Left lung (tissue), 10 donors: ENCODE measurements around the gene DCDC2. TPM values are rescaled to one million over a fixed set of nuclear protein-coding genes. Genes with fewer than 3 reads are reported as not detected.
"Not testable (repeated sequence)": the region's sequence is repeated elsewhere in the genome, so short reads cannot be mapped to it uniquely, and the experiment has no call there.

Experiments used
- ATAC-seq: fragments of 200-7000 bp; cut with Tn5 transposase; one replicate; pipeline ENCODE4 v1.9.1; 2020; ENCODE audit warnings: moderate library complexity
- DNase-seq, 4 donors: peaks; one replicate each; pipeline ENCODE4 v3.0.0-alpha.2; 2013 to 2020
- H3K27ac ChIP-seq, 2 donors: fragments of 200-600 bp; sonication (generic) in 1 of 2; one replicate each; pipeline versions ENCODE4 v1.5.0 to v1.8.0; 2020 to 2021
- H3K27me3 ChIP-seq, 2 donors: fragments of 200-600 bp; sonication (generic) in 1 of 2; one replicate each; pipeline versions ENCODE4 v1.5.0 to v1.8.0; 2020 to 2021
- H3K36me3 ChIP-seq, 2 donors: fragments of 200-600 bp; sonication (generic) in 1 of 2; one replicate each; pipeline versions ENCODE4 v1.5.0 to v1.8.0; 2020 to 2021
- H3K4me1 ChIP-seq, 2 donors: fragments of 200-600 bp; one replicate each; pipeline ENCODE4 v1.8.0; 2021
- H3K4me3 ChIP-seq, 2 donors: fragments of 200-600 bp; sonication (generic) in 1 of 2; one replicate each; pipeline versions ENCODE4 v1.5.0 to v1.8.0; 2020 to 2021; ENCODE audit warnings: mild to moderate bottlenecking in 1 of 2
- H3K9me3 ChIP-seq, 2 donors: fragments of 200-600 bp; sonication (generic) in 1 of 2; one replicate each; pipeline versions ENCODE4 v1.5.0 to v1.8.0; 2020 to 2021
- intact Hi-C, 2 donors: fragments of 100-400 bp; cut with DNase I; formaldehyde crosslinking; loops; one replicate each; pipeline versions ENCODE4 v1.11.2 to v1.14.2; 2022
- polyA plus RNA-seq, 6 donors: library from polyadenylated mRNA; unstranded; fragments of 120-200 nt; gene quantifications; one replicate each; pipeline ENCODE4 v1.2.1, GENCODE V29; 2013; ENCODE audit not compliant: insufficient read length in 6 of 6
- total RNA-seq, 2 donors: library from RNA; stranded (reverse); fragmentation: NEBNext Ultra II Directional; extraction: Animal tissue kit (Norgen Biotek cat#: 25700); gene quantifications; one replicate each; pipeline ENCODE4 v1.2.1, GENCODE V29; 2021
- TF ChIP-seq, protein P1 (sequence below), 2 donors: fragments of 200-600 bp; sonication (generic) in 1 of 2; IDR thresholded peaks; one replicate each; pipeline versions ENCODE4 v1.5.0 to v1.8.0; 2021; ENCODE audit warnings: antibody characterized with exemption in 2 of 2
- donor health status: DM: no; HTN: yes; CAD: no.
- donor health status: DM: no; HTN: no; CAD: no.

Gene DCDC2
- total and polyA plus RNA-seq, 8 donors, result 7.8 to 13.7 (median 10.5) TPM

DNA sequence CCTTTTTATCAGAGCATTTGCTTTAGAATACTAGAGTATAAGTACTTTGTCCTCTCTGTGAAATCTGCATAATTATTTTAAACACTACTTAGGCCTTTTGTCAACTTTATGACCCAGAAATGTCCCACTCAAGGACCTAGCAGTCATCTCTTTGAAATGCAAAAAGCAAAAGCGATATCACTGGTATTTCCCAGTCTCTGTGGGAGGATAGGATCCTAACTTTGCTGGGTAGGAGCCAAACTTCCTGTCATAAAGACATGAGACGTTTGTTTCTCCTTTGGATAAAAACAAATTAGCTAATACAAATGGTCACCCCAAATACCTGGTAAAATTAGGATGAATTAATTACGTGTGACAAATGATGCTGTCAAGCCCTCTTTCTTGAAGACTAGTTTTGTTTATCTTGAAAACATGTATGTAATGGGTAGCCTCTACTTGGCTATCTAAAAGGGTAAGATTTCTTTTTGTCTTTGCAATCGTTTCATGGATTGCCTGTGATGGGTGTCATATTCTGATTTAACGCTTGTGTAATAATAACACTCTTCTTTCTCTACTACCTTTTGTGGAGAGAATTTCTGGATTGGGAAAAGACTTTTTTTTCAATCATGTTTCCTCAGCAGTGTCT is 36.2 kb downstream of the DCDC2 start:
- Histone ChIP-seq H3K4me1 (no peaks in the 10 kb centered on the region), H3K27ac (no peak overlapping the region), H3K9me3 (no peaks in the 10 kb centered on the region), H3K4me3 (no peak overlapping the region), H3K36me3 (no peaks in the 10 kb centered on the region), H3K27me3 (no peaks in the 10 kb centered on the region)
- TF ChIP-seq, protein P1, sequence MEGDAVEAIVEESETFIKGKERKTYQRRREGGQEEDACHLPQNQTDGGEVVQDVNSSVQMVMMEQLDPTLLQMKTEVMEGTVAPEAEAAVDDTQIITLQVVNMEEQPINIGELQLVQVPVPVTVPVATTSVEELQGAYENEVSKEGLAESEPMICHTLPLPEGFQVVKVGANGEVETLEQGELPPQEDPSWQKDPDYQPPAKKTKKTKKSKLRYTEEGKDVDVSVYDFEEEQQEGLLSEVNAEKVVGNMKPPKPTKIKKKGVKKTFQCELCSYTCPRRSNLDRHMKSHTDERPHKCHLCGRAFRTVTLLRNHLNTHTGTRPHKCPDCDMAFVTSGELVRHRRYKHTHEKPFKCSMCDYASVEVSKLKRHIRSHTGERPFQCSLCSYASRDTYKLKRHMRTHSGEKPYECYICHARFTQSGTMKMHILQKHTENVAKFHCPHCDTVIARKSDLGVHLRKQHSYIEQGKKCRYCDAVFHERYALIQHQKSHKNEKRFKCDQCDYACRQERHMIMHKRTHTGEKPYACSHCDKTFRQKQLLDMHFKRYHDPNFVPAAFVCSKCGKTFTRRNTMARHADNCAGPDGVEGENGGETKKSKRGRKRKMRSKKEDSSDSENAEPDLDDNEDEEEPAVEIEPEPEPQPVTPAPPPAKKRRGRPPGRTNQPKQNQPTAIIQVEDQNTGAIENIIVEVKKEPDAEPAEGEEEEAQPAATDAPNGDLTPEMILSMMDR (IDR thresholded peaks at IDR 0.05), result no peak
- ATAC-seq, result no peak
- intact Hi-C loops, result no loop called here
- no peak for DNase-seq

DNA sequence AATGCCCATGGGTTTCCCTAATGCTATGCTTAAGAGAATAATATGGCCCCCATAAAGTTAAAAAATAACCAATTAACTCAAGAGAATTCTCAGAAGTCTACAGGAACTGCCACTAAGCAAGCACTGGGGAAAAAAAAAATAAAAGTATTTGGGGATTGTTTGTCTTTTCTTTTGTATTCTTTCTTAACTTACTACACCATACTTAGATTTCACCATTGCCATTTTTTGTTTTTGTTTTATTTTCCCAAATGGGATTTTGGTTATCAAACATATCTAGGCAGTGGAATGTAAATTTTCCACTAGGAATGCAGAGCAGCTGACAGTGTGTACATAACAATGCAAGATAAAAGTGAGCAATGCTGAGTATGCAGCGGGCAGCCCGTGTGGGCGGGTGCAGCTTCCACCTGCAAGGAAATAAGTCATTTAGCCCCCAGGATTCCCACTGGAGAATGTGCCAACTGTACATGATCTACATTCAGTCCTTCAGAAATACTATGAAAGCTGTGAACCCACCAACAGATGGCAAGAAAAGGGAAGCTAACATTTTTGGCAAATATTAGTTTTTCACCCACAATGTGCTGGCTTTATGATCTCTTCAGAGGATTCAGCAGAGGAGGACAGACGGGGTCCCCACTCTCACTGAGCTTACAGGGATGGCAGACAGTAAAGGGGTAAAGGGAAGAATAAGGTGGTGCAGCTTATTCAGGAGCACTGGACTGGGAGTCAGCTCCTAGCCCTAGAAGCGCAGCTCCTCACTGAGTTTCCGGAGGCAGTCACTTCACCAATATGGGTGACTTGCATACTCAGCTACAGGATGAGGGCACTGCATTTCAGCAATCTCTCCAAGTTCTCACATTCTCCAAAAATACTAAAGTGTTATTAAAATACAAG is 44.4 kb downstream of the DCDC2 start:
- H3K4me1 ChIP-seq, result no peaks in the 10 kb centered on the region
- no peaks in the 10 kb centered on the region for H3K27me3 ChIP-seq
- no peak overlapping the region for H3K4me3 ChIP-seq
- peak in 2 of 4 donors; percentile 12 to 57 for DNase-seq
- H3K36me3 ChIP-seq, result no peaks in the 10 kb centered on the region
- TF ChIP-seq, protein P1 (IDR thresholded peaks at IDR 0.05), result no peak
- intact Hi-C loops, result no loop called here
- peak; percentile 91 for ATAC-seq
- no peak overlapping the region for H3K27ac ChIP-seq
- peaks cover 0 to 10% of the 10 kb centered on the region in 2 donors for H3K9me3 ChIP-seq

DNA sequence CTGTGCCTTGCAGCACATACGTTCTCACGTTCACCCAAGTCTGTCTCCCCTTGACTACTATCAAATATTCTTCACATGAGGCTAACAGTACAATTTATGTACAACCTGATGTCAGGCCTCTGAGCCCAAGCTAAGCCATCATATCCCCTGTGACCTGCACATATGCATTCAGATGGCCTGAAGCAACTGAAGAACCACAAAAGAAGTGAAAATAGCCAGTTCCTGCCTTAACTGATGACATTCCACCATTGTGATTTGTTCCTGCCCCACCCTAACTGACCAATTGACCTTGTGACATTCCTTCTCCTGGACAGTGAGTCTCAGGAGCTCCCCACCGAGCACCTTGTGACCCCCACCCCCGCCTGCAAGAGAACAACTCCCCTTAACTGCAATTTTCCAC is 46.1 kb downstream of the DCDC2 start:
- H3K4me1 ChIP-seq, H3K27me3 ChIP-seq, H3K4me3 ChIP-seq, H3K36me3 ChIP-seq, H3K9me3 ChIP-seq, ATAC-seq, H3K27ac ChIP-seq, DNase-seq, intact Hi-C loops: not testable (repeated sequence)

DNA sequence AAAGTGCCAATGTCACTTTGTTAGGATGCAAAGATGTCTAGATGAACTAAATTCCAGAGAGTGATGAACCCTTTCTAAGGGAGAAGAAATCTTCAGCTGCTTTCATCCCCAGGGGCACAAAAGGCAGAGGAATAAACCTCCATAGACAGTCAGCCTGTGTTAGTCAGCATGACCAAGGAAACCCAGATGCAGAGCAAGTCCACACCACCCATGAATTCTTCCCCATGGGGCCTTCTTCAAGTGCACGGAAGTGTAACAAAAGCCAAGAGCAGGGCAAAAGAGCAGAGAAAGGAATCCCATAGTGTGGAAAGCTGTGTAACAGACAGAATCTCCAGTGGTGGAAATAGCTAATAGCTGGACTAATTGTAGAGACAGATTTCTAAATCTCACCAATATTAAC is 50.0 kb downstream of the DCDC2 start:
- no peak overlapping the region for H3K27ac ChIP-seq
- peaks cover 0 to 10% of the 10 kb centered on the region in 2 donors for H3K9me3 ChIP-seq
- intact Hi-C loops, result no loop called here
- H3K4me1 ChIP-seq, result no peaks in the 10 kb centered on the region
- no peaks in the 10 kb centered on the region for H3K27me3 ChIP-seq
- no peak for ATAC-seq
- TF ChIP-seq, protein P1 (IDR thresholded peaks at IDR 0.05), result no peak
- DNase-seq, result no peak
- H3K4me3 ChIP-seq, result no peak overlapping the region
- no peaks in the 10 kb centered on the region for H3K36me3 ChIP-seq

DNA sequence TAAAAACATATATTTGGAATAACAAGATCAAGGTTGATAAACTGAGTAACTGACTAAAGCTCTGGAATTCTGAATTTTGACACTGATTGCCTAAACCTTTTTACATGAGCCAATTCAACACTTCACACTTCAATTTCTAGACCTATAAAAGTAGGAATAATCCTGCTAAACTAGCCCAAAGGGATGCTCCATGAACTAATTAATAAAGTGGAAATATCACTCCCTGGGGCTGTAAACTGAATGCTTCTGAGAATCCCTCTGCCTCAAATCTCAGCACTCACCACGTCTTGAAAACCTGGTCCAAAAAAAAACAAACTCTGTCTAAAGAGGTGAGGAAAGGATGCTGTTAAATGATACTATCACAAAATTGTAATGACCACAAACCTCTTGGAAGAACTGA is 50.9 kb downstream of the DCDC2 start:
- H3K4me3 ChIP-seq, result no peak overlapping the region
- intact Hi-C loops, result no loop called here

More for the DNA sequence above, 50.9 kb downstream of the DCDC2 start:
- H3K9me3 ChIP-seq, result peaks cover 0 to 7% of the 10 kb centered on the region in 2 donors
- no peaks in the 10 kb centered on the region for H3K4me1 ChIP-seq
- H3K27me3 ChIP-seq, result no peaks in the 10 kb centered on the region
- no peak for ATAC-seq
- no peaks in the 10 kb centered on the region for H3K36me3 ChIP-seq
- DNase-seq, result no peak
- TF ChIP-seq, protein P1 (IDR thresholded peaks at IDR 0.05), result no peak
- no peak overlapping the region for H3K27ac ChIP-seq
